G401 (cell line): ENCODE results near the gene IL2RA. TPM values are rescaled to one million over a fixed set of nuclear protein-coding genes. Genes with fewer than 3 reads are reported as not detected.
"Not testable (repeated sequence)": the region's sequence is repeated elsewhere in the genome, so short reads cannot be mapped to it uniquely, and the experiment has no call there.

Experiments used
- DNase-seq: peaks from one replicate; pipeline ENCODE4 v3.0.0-alpha.2; 2015; ENCODE audit warnings: low spot score
- in situ Hi-C: cut with HindIII; loops from 2 replicates; pipeline ENCODE4 v1.10.0; 2016; ENCODE audit warnings: low sequenced_read_pairs, mixed read lengths
- total RNA-seq: library from RNA; depleted of rRNA; stranded (reverse); fragments of >200 nt; shearing (Covaris generic); gene quantifications from 2 replicates; pipeline ENCODE4 v1.2.3, GENCODE V29; 2014

IL2RA gene
- total RNA-seq, 1 experiment from 2014 or later = not detected

GRCh38 chr10:6045314-6045848 is 16.8 kb downstream of the IL2RA start:
- no peak for DNase-seq
- in situ Hi-C loops = no loop called here

GRCh38 chr10:6044751-6045313 is 17.3 kb downstream of the IL2RA start:
- no peak for DNase-seq
- in situ Hi-C loops = no loop called here

- in situ Hi-C loops = no loop called here
- DNase-seq = no peak
These were observed 18.1 kb downstream of the IL2RA start for GRCh38 chr10:6044060-6044459.

- in situ Hi-C loops, DNase-seq: not testable (repeated sequence)
These were observed 18.8 kb downstream of the IL2RA start for GRCh38 chr10:6043377-6043776.

- DNase-seq = no peak
- in situ Hi-C loops = no loop called here
These were observed 22.0 kb downstream of the IL2RA start for GRCh38 chr10:6040205-6040604.

- in situ Hi-C loops = no loop called here
- no peak for DNase-seq
These were observed 22.5 kb downstream of the IL2RA start for GRCh38 chr10:6039711-6040110.

GRCh38 chr10:6038071-6038631 is 24.0 kb downstream of the IL2RA start:
- in situ Hi-C loops = no loop called here
- DNase-seq = no peak

- in situ Hi-C loops = no loop called here
- no peak for DNase-seq
These were observed 24.7 kb downstream of the IL2RA start for GRCh38 chr10:6037422-6037821.

- in situ Hi-C loops = no loop called here
- DNase-seq = no peak
These were observed 25.3 kb downstream of the IL2RA start for GRCh38 chr10:6036861-6037321.

- in situ Hi-C loops = no loop called here
- DNase-seq = no peak
These were observed 26.1 kb downstream of the IL2RA start for GRCh38 chr10:6035931-6036575.

GRCh38 chr10:6035101-6035834 is 26.9 kb downstream of the IL2RA start:
- in situ Hi-C loops = no loop called here
- no peak for DNase-seq

- DNase-seq = no peak
- in situ Hi-C loops = no loop called here
These were observed 27.8 kb downstream of the IL2RA start for GRCh38 chr10:6034371-6034770.

- in situ Hi-C loops = no loop called here
- no peak for DNase-seq
These were observed 28.2 kb downstream of the IL2RA start for GRCh38 chr10:6033954-6034353.

- in situ Hi-C loops = no loop called here
- no peak for DNase-seq
These were observed 31.2 kb downstream of the IL2RA start for GRCh38 chr10:6030940-6031339.

- in situ Hi-C loops = no loop called here
- DNase-seq = no peak
These were observed 31.9 kb downstream of the IL2RA start for GRCh38 chr10:6030217-6030616.

GRCh38 chr10:6027929-6028328 is 34.2 kb downstream of the IL2RA start:
- in situ Hi-C loops = no loop called here
- DNase-seq = no peak

- no peak for DNase-seq
- in situ Hi-C loops = no loop called here
These were observed 36.4 kb downstream of the IL2RA start for GRCh38 chr10:6025683-6026255.

- DNase-seq = no peak
- in situ Hi-C loops = no loop called here
These were observed 37.9 kb downstream of the IL2RA start for GRCh38 chr10:6024334-6024682.

GRCh38 chr10:6023661-6024333 is 38.4 kb downstream of the IL2RA start:
- DNase-seq = no peak
- in situ Hi-C loops = no loop called here
